ENCODE measurements around the gene SLC39A3.

DNA sequence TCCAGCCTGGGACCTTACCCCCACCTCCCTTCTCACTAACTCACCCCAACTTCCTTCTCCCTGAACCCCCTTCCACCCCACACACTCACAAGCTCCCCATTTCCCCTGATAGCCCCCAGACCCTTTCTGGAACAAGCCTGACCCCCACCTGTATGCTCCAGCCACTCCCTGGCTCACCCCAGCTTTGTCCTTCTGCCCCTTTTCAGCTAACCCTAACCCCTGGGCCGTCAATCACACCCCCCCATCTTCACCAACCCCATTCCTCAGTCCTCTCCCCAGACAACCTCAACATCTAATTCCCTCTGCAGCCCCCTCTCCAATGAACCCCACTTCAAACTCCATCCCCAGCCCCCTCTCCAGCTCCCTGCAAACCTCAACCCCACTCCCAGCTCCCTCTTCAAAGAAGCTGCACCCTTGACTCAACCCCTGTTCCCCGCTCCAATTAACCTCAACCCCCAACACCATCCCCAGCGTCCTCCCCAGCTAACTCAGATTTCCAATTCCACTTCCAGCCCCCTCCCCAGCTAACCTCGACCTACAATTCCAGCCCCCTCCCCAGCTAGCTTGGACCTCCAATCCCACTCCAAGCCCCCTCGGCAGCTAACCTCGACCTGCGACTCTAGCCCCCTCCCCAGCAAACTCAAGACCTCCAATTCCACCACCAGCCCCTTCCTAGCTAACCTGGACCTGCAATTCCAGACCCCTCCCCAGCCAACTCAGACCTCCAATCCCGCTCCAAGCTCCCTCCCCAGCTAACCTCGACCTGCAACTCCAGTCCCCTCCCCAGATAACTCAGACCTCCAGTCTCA, 38.3 kb downstream of the SLC39A3 start:
- TF ChIP-seq CTCF (IDR thresholded peaks at IDR 0.05) (no peak), POLR2A (IDR thresholded peaks at IDR 0.05) (no peak)

Measured in adrenal gland (tissue), 5 donors.